Hepatocyte (in vitro differentiated cells): ENCODE results near the gene ADCY1. TPM values are rescaled to one million over a fixed set of nuclear protein-coding genes. Genes with fewer than 3 reads are reported as not detected.
A peak's percentile ranks its signal among the peaks of the same experiment; 100 is the strongest.

Experiments
- DNase-seq: peaks from one replicate; pipeline ENCODE4 v3.0.0-alpha.2; 2016; ENCODE audit warnings: low spot score
- H2AFZ ChIP-seq: fragments of 200-600 bp; sonication (generic); 2 replicates; pipeline ENCODE4 v1.6.0; 2016; ENCODE audit warnings: antibody characterized with exemption, mild to moderate bottlenecking
- H3K27ac ChIP-seq: fragments of 200-600 bp; sonication (generic); 2 replicates; pipeline ENCODE4 v1.5.1; 2016; ENCODE audit warnings: mild to moderate bottlenecking
- H3K27me3 ChIP-seq: fragments of 200-600 bp; sonication (generic); 2 replicates; pipeline ENCODE4 v1.6.1; 2016
- H3K36me3 ChIP-seq: fragments of 200-600 bp; sonication (generic); replicated peaks from 2 replicates; pipeline ENCODE4 v1.5.1; 2016; ENCODE audit warnings: low read depth; ENCODE audit not compliant: insufficient read depth
- H3K4me1 ChIP-seq: fragments of 200-600 bp; sonication (generic); 2 replicates; pipeline ENCODE4 v1.5.1; 2016; ENCODE audit warnings: mild to moderate bottlenecking, moderate library complexity; ENCODE audit not compliant: insufficient read depth
- H3K4me2 ChIP-seq: fragments of 200-600 bp; sonication (generic); 2 replicates; pipeline ENCODE4 v1.6.0; 2016
- H3K4me3 ChIP-seq: fragments of 200-600 bp; sonication (generic); 2 replicates; pipeline ENCODE4 v1.5.1; 2016; ENCODE audit warnings: mild to moderate bottlenecking
- H3K79me2 ChIP-seq: fragments of 200-600 bp; sonication (generic); 2 replicates; pipeline ENCODE4 v1.6.0; 2017; ENCODE audit warnings: mild to moderate bottlenecking
- H3K9me2 ChIP-seq: fragments of 200-600 bp; sonication (generic); replicated peaks from 2 replicates; pipeline ENCODE4 v1.6.0; 2017; ENCODE audit warnings: mild to moderate bottlenecking; ENCODE audit not compliant: insufficient read depth
- H3K9me3 ChIP-seq: fragments of 200-600 bp; sonication (generic); 2 replicates; pipeline ENCODE4 v1.5.1; 2016; ENCODE audit warnings: low read depth, mild to moderate bottlenecking
- H4K20me1 ChIP-seq: fragments of 200-600 bp; sonication (generic); 2 replicates; pipeline ENCODE4 v1.6.0; 2016; ENCODE audit warnings: mild to moderate bottlenecking; ENCODE audit not compliant: insufficient read depth, poor library complexity, severe bottlenecking
- EZH2 ChIP-seq: fragments of 200-600 bp; sonication (generic); IDR thresholded peaks from 2 replicates; pipeline ENCODE4 v1.6.1; 2016; ENCODE audit warnings: antibody characterized with exemption, mild to moderate bottlenecking, borderline replicate concordance
- EZH2phosphoT487 ChIP-seq: fragments of 200-600 bp; sonication (generic); IDR thresholded peaks from one replicate; pipeline ENCODE4 v1.6.1; 2018; ENCODE audit warnings: antibody characterized with exemption, mild to moderate bottlenecking, low read depth, moderate library complexity; ENCODE audit not compliant: unreplicated experiment, severe bottlenecking
- WGBS: methylation state at CpG from one replicate; pipeline ENCODE4 v1.1.6; 2016; ENCODE audit warnings: low lambda C conversion rate; ENCODE audit errors: missing lambda C conversion rate; 5-methylcytosine and 5-hydroxymethylcytosine counted together
- polyA plus RNA-seq: library from polyadenylated mRNA; unstranded; fragments of >200 nt; fragmentation: Nextera tagmentation; extraction: Ambion mirVana; gene quantifications from 2 replicates; pipeline ENCODE4 v1.2.1, GENCODE V29; 2016
- total RNA-seq: library from RNA; depleted of rRNA; stranded (reverse); fragments of >200 nt; gene quantifications from 2 replicates; pipeline ENCODE4 v1.2.3, GENCODE V29; 2014
- TF ChIP-seq, protein P1 (sequence below): fragments of 200-600 bp; sonication (generic); IDR thresholded peaks from 2 replicates; pipeline ENCODE4 v1.5.1; 2016; ENCODE audit warnings: antibody characterized with exemption, mild to moderate bottlenecking; ENCODE audit not compliant: poor library complexity

The ADCY1 gene
- total and polyA plus RNA-seq, 2 experiments from 2014 or later: 1.3 to 2.9 TPM

GRCh38 chr7:45636733-45637132 lies 62.6 kb downstream of the ADCY1 start:
- Histone ChIP-seq H3K79me2 (no peaks in the 10 kb centered on the region), H3K27me3 (no peaks in the 10 kb centered on the region), H3K27ac (no peak overlapping the region), H4K20me1 (no peaks in the 10 kb centered on the region), H3K4me1 (peaks cover 5% of the 10 kb centered on the region), H3K9me3 (no peaks in the 10 kb centered on the region), H2AFZ (no peak overlapping the region), H3K4me3 (no peak overlapping the region), H3K9me2 (no peaks in the 10 kb centered on the region), H3K4me2 (no peak overlapping the region), H3K36me3 (no peaks in the 10 kb centered on the region)
- WGBS: 79% methylated on average over 3 of the region's 3 CpGs
- no peak for DNase-seq
- TF ChIP-seq EZH2 (no peak), EZH2phosphoT487 (no peak)
- TF ChIP-seq, protein P1, sequence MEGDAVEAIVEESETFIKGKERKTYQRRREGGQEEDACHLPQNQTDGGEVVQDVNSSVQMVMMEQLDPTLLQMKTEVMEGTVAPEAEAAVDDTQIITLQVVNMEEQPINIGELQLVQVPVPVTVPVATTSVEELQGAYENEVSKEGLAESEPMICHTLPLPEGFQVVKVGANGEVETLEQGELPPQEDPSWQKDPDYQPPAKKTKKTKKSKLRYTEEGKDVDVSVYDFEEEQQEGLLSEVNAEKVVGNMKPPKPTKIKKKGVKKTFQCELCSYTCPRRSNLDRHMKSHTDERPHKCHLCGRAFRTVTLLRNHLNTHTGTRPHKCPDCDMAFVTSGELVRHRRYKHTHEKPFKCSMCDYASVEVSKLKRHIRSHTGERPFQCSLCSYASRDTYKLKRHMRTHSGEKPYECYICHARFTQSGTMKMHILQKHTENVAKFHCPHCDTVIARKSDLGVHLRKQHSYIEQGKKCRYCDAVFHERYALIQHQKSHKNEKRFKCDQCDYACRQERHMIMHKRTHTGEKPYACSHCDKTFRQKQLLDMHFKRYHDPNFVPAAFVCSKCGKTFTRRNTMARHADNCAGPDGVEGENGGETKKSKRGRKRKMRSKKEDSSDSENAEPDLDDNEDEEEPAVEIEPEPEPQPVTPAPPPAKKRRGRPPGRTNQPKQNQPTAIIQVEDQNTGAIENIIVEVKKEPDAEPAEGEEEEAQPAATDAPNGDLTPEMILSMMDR: no peak

GRCh38 chr7:45638916-45639315 lies 64.7 kb downstream of the ADCY1 start:
- H3K27me3 ChIP-seq: no peaks in the 10 kb centered on the region
- DNase-seq: peak; percentile 29
- H3K9me2 ChIP-seq: no peaks in the 10 kb centered on the region
- WGBS: 47% methylated on average over 2 of the region's 2 CpGs
- no peaks in the 10 kb centered on the region for H4K20me1 ChIP-seq
- peaks cover 5% of the 10 kb centered on the region for H3K4me1 ChIP-seq
- no peaks in the 10 kb centered on the region for H3K79me2 ChIP-seq
- no peaks in the 10 kb centered on the region for H3K9me3 ChIP-seq
- TF ChIP-seq EZH2phosphoT487 (no peak), EZH2 (no peak)
- TF ChIP-seq, protein P1: no peak
- no peak overlapping the region for H3K4me3 ChIP-seq
- peak overlapping the region; percentile 72 for H3K27ac ChIP-seq
- H3K36me3 ChIP-seq: no peaks in the 10 kb centered on the region
- H2AFZ ChIP-seq: no peak overlapping the region
- no peak overlapping the region for H3K4me2 ChIP-seq

DNA sequence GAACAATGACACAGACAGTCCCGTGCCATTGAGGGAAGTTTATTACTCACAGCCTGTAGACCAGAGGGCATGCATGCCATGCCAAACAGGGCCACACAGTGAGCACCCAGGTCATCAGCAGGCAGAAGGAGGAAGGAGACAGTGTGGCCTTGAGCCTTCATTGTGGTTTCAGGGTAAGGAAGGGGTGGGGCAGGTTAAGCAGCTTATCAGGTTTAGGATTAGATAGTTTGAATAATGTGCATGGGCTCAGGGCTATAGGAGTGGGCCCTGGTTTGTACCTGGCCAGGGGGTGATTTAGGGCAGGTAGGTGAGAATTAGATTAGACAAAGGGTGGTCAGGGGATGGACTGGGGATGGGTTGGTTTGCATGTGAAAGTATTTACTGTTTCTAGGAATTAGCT lies 67.9 kb downstream of the ADCY1 start:
- Histone ChIP-seq H3K4me3 (no peak overlapping the region), H2AFZ (no peak overlapping the region), H3K27ac (no peak overlapping the region), H3K4me2 (no peak overlapping the region), H3K4me1 (peaks cover 5% of the 10 kb centered on the region), H4K20me1 (no peaks in the 10 kb centered on the region), H3K36me3 (no peaks in the 10 kb centered on the region), H3K9me3 (no peaks in the 10 kb centered on the region), H3K27me3 (no peaks in the 10 kb centered on the region), H3K9me2 (no peaks in the 10 kb centered on the region), H3K79me2 (no peaks in the 10 kb centered on the region)
- TF ChIP-seq EZH2phosphoT487 (no peak), EZH2 (no peak)
- TF ChIP-seq, protein P1: no peak
- 88% methylated on average over 1 of the region's 1 CpG for WGBS
- no peak for DNase-seq

- H3K9me3 ChIP-seq: no peaks in the 10 kb centered on the region
- no peak for DNase-seq
- H3K27ac ChIP-seq: no peak overlapping the region
- peaks cover 5% of the 10 kb centered on the region for H3K4me1 ChIP-seq
- TF ChIP-seq, protein P1: no peak
- TF ChIP-seq EZH2phosphoT487: no peak
- WGBS: 86% methylated on average over 7 of the region's 7 CpGs
- H2AFZ ChIP-seq: no peak overlapping the region
- H3K4me2 ChIP-seq: no peak overlapping the region
- H3K27me3 ChIP-seq: no peaks in the 10 kb centered on the region
- H3K9me2 ChIP-seq: no peaks in the 10 kb centered on the region
- H4K20me1 ChIP-seq: no peaks in the 10 kb centered on the region
- no peaks in the 10 kb centered on the region for H3K36me3 ChIP-seq
- no peaks in the 10 kb centered on the region for H3K79me2 ChIP-seq
- no peak overlapping the region for H3K4me3 ChIP-seq
Measured at GRCh38 chr7:45643630-45644029, 69.5 kb downstream of the ADCY1 start.
